K562 (cell line): ENCODE data around the gene TPSG1.

ENCODE experiments used
- CTCF ChIP-seq, 3 experiments: IDR thresholded peaks in 2 of 3; conservative IDR thresholded peaks in 1 of 3; 2 replicates each; pipeline ENCODE4 v1.5.1; 2011 to 2012; ENCODE audit warnings: low read length in 3 of 3, mild to moderate bottlenecking in 3 of 3, control low read depth in 2 of 3, improper control_type of control experiment in 1 of 3, inconsistent platforms in 1 of 3, low read depth in 1 of 3, mixed read lengths in 1 of 3, moderate library complexity in 1 of 3; ENCODE audit not compliant: insufficient read depth in 2 of 3
- FIP1L1 ChIP-seq: fragments of 200-400 bp; formaldehyde crosslinking; IDR thresholded peaks from 2 replicates; pipeline ENCODE4 v1.6.1; 2018; ENCODE audit warnings: mild to moderate bottlenecking, low read depth, low read length; ENCODE audit not compliant: poor library complexity, severe bottlenecking
- FOXA1 ChIP-seq: fragments of 450-650 bp; IDR thresholded peaks from 2 replicates; pipeline ENCODE4 v1.6.1; 2016; ENCODE audit warnings: mild to moderate bottlenecking, borderline replicate concordance
- FOXP1 ChIP-seq: sonication (generic); formaldehyde crosslinking; IDR thresholded peaks from 2 replicates; pipeline ENCODE4 v1.8.0; 2022; ENCODE audit warnings: mild to moderate bottlenecking, missing genetic modification reagents
- GABPA ChIP-seq: fragments of 200-800 bp; sonication (Bioruptor generic); conservative IDR thresholded peaks from 2 replicates; pipeline ENCODE4 v1.6.1; 2016; ENCODE audit warnings: low read depth, missing genetic modification characterization, missing compliant biosample characterization
- NR2C1 ChIP-seq, 2 experiments: fragments of 450-650 bp; IDR thresholded peaks; 2 replicates each; pipeline ENCODE4 v1.6.1; 2017; ENCODE audit warnings: mild to moderate bottlenecking in 2 of 2, antibody characterized with exemption in 1 of 2, inconsistent platforms in 1 of 2, missing compliant biosample characterization in 1 of 2, missing genetic modification characterization in 1 of 2
- RAD51 ChIP-seq: fragments of 450-650 bp; IDR thresholded peaks from 2 replicates; pipeline ENCODE4 v1.7.1; 2016; ENCODE audit warnings: low read depth, mild to moderate bottlenecking, borderline replicate concordance
- SNRNP70 ChIP-seq: fragments of 200-400 bp; formaldehyde crosslinking; optimal IDR thresholded peaks from 2 replicates; pipeline ENCODE3; 2017; ENCODE audit warnings: low read depth, low read length
- ZNF217 ChIP-seq: sonication (generic); formaldehyde crosslinking; IDR thresholded peaks from 2 replicates; pipeline ENCODE4 v1.8.0; 2022; ENCODE audit warnings: mild to moderate bottlenecking, missing genetic modification reagents
- ZNF24 ChIP-seq: fragments of 450-650 bp; IDR thresholded peaks from 2 replicates; pipeline ENCODE4 v1.6.1; 2016
- ZNF639 ChIP-seq, 2 experiments: fragments of 200-800 bp in 1 of 2; sonication (Bioruptor generic) in 1 of 2; sonication (generic) in 1 of 2; formaldehyde crosslinking in 1 of 2; IDR thresholded peaks in 1 of 2; conservative IDR thresholded peaks in 1 of 2; 2 replicates each; pipeline versions ENCODE4 v1.5.0 to v1.6.1; 2016 to 2020; ENCODE audit warnings: missing compliant biosample characterization in 1 of 2, missing genetic modification characterization in 1 of 2, missing genetic modification reagents in 1 of 2

- TF ChIP-seq CTCF (IDR thresholded peaks at IDR 0.05 in 2 of 3, conservative IDR thresholded peaks at IDR 0.05 in 1 of 3; ENCODE audit: insufficient read depth in 2 of 3, low read depth in 1 of 3, low read length in 3 of 3) = no peak
- TF ChIP-seq ZNF24 = no peak
- no peak for TF ChIP-seq FIP1L1
- TF ChIP-seq RAD51 = no peak
- no peak for TF ChIP-seq FOXP1 (CRISPR knock-in tag)
- no peak for TF ChIP-seq ZNF639 (CRISPR knock-in tag; conservative IDR thresholded peaks at IDR 0.05 in 1 of 2, IDR thresholded peaks at IDR 0.05 in 1 of 2)
- no peak for TF ChIP-seq ZNF217
- TF ChIP-seq NR2C1 (IDR thresholded peaks at IDR 0.05) = no peak
- no peak for TF ChIP-seq NR2C1 (tag; IDR thresholded peaks at IDR 0.05)
- TF ChIP-seq GABPA (tag) = no peak
- no peak for TF ChIP-seq SNRNP70
- TF ChIP-seq FOXA1 = no peak
Observed at GRCh38 chr16:1237990-1238389, 12.9 kb upstream of the TPSG1 start.
